ENCODE measurements around the gene LRMDA. TPM values are rescaled to one million over a fixed set of nuclear protein-coding genes. Genes with fewer than 3 reads are reported as not detected.

Gene LRMDA
- total and polyA plus RNA-seq, 2 of the 8 experiments (the other 6 are each of a cell fraction or from before 2014, with no cell fraction given): 0.86 to 2.8 TPM

DNA sequence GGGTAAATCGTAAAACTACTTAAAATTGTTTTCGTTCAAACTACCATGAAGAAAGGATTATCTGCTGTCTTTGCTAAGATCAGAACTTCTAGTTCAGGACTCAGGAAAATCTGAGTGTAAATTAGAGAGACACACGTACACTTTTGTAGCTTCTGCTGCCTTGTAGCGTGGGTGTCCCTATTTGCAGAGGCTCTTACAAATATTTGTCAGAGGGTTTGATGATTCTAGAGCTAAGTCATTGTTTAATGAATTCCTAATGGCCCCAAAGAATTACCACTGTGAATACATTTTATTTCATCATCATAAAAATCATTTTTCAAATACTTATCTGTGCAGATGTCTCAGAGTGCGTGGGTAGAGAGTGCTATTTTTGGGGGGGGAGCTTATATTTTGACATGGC lies 314.9 kb downstream of the LRMDA start:
- no peak overlapping the region for H2BK12ac ChIP-seq (ENCODE audit: low read depth, low read length)
- CTCF ChIA-PET (ENCODE audit: partially characterized antibody): interaction anchor here (0.7 to 1.2 kb wide), 2 partner anchors 342 to 1113 kb away, joined by 3 read pairs; no protein-coding TSS in a partner anchor
- no peak overlapping the region for H4K8ac ChIP-seq (ENCODE audit: extremely low read depth, insufficient read depth, low read length)
- H3K23me2 ChIP-seq (ENCODE audit: low read depth, low read length): no peaks in the 10 kb centered on the region
- no peaks in the 10 kb centered on the region for H3K4me1 ChIP-seq (replicated peaks in 1 of 4; ENCODE audit: control insufficient read depth in 3 of 4, insufficient read depth in 4 of 4, low read length in 3 of 4)
- H3K23ac ChIP-seq (ENCODE audit: insufficient read length): no peak overlapping the region
- H4K91ac ChIP-seq (replicated peaks; ENCODE audit: insufficient read length, low read length): no peak overlapping the region
- H3K14ac ChIP-seq (ENCODE audit: insufficient read length): no peak overlapping the region
- H2BK120ac ChIP-seq (replicated peaks; ENCODE audit: low read depth, low read length): no peak overlapping the region
- H4K20me1 ChIP-seq (replicated peaks in 1 of 2; ENCODE audit: control insufficient read depth in 1 of 2, insufficient read depth in 2 of 2, low read length in 2 of 2): no peaks in the 10 kb centered on the region
- 86% methylated on average over 5 of the region's 5 CpGs; no CpG with 5 or more reads in 1 of the 2 experiments for WGBS, 2 experiments (ENCODE audit: extremely low coverage in 1 of 2, insufficient coverage in 1 of 2, insufficient read length in 1 of 2, insufficient replicate concordance in 2 of 2, low coverage in 1 of 2, low lambda C conversion rate in 2 of 2, missing lambda C conversion rate in 1 of 2)
- no peak overlapping the region for H2BK5ac ChIP-seq (ENCODE audit: low read depth, low read length)
- H3K27me3 ChIP-seq (replicated peaks in 1 of 4; ENCODE audit: control insufficient read depth in 3 of 4, extremely low read depth in 1 of 4, insufficient read depth in 3 of 4, low read length in 3 of 4): no peaks in the 10 kb centered on the region; a peak in 1 of 7 replicates
- no peak overlapping the region for H4K5ac ChIP-seq (ENCODE audit: insufficient read length, low read depth, low read length)
- no peak overlapping the region for H3K18ac ChIP-seq (ENCODE audit: extremely low read depth, low read length)
- no peaks in the 10 kb centered on the region for H3K79me2 ChIP-seq (ENCODE audit: control insufficient read depth in 1 of 2, insufficient read depth in 2 of 2, low read length in 2 of 2)
- H2AK5ac ChIP-seq (ENCODE audit: low read depth, low read length): no peak overlapping the region
- no peak overlapping the region for H2BK15ac ChIP-seq (ENCODE audit: low read length)
- H3K4me2 ChIP-seq (ENCODE audit: insufficient read depth in 1 of 2, low read depth in 2 of 2, low read length in 2 of 2): no peak overlapping the region
- H3K36me3 ChIP-seq (ENCODE audit: control insufficient read depth in 2 of 4, insufficient read depth in 4 of 4, low read length in 3 of 4): no peaks in the 10 kb centered on the region; a peak in 1 of 8 replicates
- no peak overlapping the region for H3K4ac ChIP-seq (replicated peaks; ENCODE audit: insufficient read length, low read depth, low read length)
- H3K79me1 ChIP-seq (ENCODE audit: low read depth, low read length): no peaks in the 10 kb centered on the region; the same call in 1 of the 2 replicates
- no peak for DNase-seq (ENCODE audit: low read depth in 1 of 2, low spot score in 2 of 2)
- H2AFZ ChIP-seq (ENCODE audit: low read length): no peak overlapping the region
- H2BK20ac ChIP-seq (ENCODE audit: low read length): no peak overlapping the region
- POLR2A ChIA-PET (ENCODE audit: partially characterized antibody): no interaction called here
- peaks cover 0 to 15% of the 10 kb centered on the region in 2 experiments; a peak in 2 of 4 replicates for H3K9me3 ChIP-seq (ENCODE audit: insufficient read depth in 2 of 2, low read depth in 1 of 2, low read length in 1 of 2)
- H3K27ac ChIP-seq (ENCODE audit: low read depth, low read length): no peak overlapping the region
- no peak overlapping the region for H3K4me3 ChIP-seq (ENCODE audit: extremely low read depth in 1 of 4, insufficient read depth in 2 of 4, low read depth in 3 of 4, low read length in 4 of 4)
- no peak overlapping the region for H3K56ac ChIP-seq (replicated peaks; ENCODE audit: insufficient read length, low read depth, low read length)
- no peak for FAIRE-seq
- no peak overlapping the region for H3K9ac ChIP-seq (replicated peaks in 1 of 4; ENCODE audit: extremely low read depth in 1 of 4, low read depth in 3 of 4, low read length in 3 of 4)
- no peak for TF ChIP-seq HDAC6 (IDR thresholded peaks at IDR 0.05; ENCODE audit: low read depth, low read length)
- TF ChIP-seq, protein P1, sequence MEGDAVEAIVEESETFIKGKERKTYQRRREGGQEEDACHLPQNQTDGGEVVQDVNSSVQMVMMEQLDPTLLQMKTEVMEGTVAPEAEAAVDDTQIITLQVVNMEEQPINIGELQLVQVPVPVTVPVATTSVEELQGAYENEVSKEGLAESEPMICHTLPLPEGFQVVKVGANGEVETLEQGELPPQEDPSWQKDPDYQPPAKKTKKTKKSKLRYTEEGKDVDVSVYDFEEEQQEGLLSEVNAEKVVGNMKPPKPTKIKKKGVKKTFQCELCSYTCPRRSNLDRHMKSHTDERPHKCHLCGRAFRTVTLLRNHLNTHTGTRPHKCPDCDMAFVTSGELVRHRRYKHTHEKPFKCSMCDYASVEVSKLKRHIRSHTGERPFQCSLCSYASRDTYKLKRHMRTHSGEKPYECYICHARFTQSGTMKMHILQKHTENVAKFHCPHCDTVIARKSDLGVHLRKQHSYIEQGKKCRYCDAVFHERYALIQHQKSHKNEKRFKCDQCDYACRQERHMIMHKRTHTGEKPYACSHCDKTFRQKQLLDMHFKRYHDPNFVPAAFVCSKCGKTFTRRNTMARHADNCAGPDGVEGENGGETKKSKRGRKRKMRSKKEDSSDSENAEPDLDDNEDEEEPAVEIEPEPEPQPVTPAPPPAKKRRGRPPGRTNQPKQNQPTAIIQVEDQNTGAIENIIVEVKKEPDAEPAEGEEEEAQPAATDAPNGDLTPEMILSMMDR (IDR thresholded peaks at IDR 0.05; ENCODE audit: control extremely low read depth in 1 of 3, insufficient read depth in 1 of 3, low read depth in 1 of 3, low read length in 3 of 3): no peak
- no peak for TF ChIP-seq MAX (IDR thresholded peaks at IDR 0.05)
- no peak for TF ChIP-seq SAP30 (IDR thresholded peaks at IDR 0.05; ENCODE audit: insufficient read depth, insufficient replicate concordance, low read length)
- TF ChIP-seq EGR1 (IDR thresholded peaks at IDR 0.05; ENCODE audit: borderline replicate concordance, low read depth, low read length): no peak
- no peak for TF ChIP-seq POLR2A (IDR thresholded peaks at IDR 0.05; ENCODE audit: control extremely low read depth in 1 of 2, low read depth in 2 of 2, low read length in 2 of 2)
- no peak for TF ChIP-seq RFX5 (IDR thresholded peaks at IDR 0.05; ENCODE audit: borderline replicate concordance, low read depth, low read length)
- TF ChIP-seq EP300 (IDR thresholded peaks at IDR 0.05; ENCODE audit: borderline replicate concordance in 1 of 2, low read depth in 2 of 2, low read length in 2 of 2): no peak
- TF ChIP-seq KDM1A (IDR thresholded peaks at IDR 0.05; ENCODE audit: borderline replicate concordance, low read length): no peak
- TF ChIP-seq CBX8 (IDR thresholded peaks at IDR 0.05; ENCODE audit: borderline replicate concordance, low read depth, low read length): no peak
